ENCODE data around the gene FICD. TPM values are rescaled to one million over a fixed set of nuclear protein-coding genes. Genes with fewer than 3 reads are reported as not detected.

The FICD gene
- polyA plus RNA-seq, 3 donors, result 1.00 to 1.9 (median 1.6) TPM

- 86% methylated on average over 3 of the region's 6 CpGs for WGBS (ENCODE audit: insufficient coverage)
- Mint-ChIP-seq H3K36me3 (no peaks in the 10 kb centered on the region), H3K27me3 (ENCODE audit: low read depth in 3 of 3) (peaks cover 4 to 21% (median 6%) of the 10 kb centered on the region in 3 donors), H3K9me3 (no peaks in the 10 kb centered on the region), H3K4me3 (no peak overlapping the region), H3K4me1 (no peaks in the 10 kb centered on the region), H3K27ac (no peak overlapping the region)
- TF ChIP-seq CTCF (IDR thresholded peaks at IDR 0.05), result no peak
- no peak overlapping the region for H3K4me2 ChIP-seq (replicated peaks; ENCODE audit: extremely low read depth, low read length, poor library complexity, severe bottlenecking)
- no peaks in the 10 kb centered on the region for H3K9me3 ChIP-seq (replicated peaks in 1 of 2; ENCODE audit: control insufficient read depth in 1 of 2, insufficient read depth in 1 of 2, low read length in 2 of 2)
- H3K4me3 ChIP-seq (replicated peaks in 1 of 3; ENCODE audit: low read depth in 2 of 3, low read length in 3 of 3), result no peak overlapping the region
- no peaks in the 10 kb centered on the region for H3K79me2 ChIP-seq (ENCODE audit: insufficient read depth, low read length)
- no peak for DNase-seq
- no peak overlapping the region for H3K9ac ChIP-seq (ENCODE audit: insufficient read depth, low read length, poor library complexity, severe bottlenecking)
- no peaks in the 10 kb centered on the region for H3K36me3 ChIP-seq (replicated peaks in 1 of 2; ENCODE audit: control insufficient read depth in 1 of 2, insufficient read depth in 2 of 2, low read length in 2 of 2)
- H3K4me1 ChIP-seq (ENCODE audit: control insufficient read depth in 1 of 2, insufficient read depth in 2 of 2, low read length in 2 of 2), result no peaks in the 10 kb centered on the region
- H4K20me1 ChIP-seq (ENCODE audit: insufficient read depth, low read length), result no peaks in the 10 kb centered on the region
- H3K27ac ChIP-seq (ENCODE audit: low read depth in 1 of 2, low read length in 2 of 2), result no peak overlapping the region
- intact Hi-C loops (cut with micrococcal nuclease), result no loop called here
- no peaks in the 10 kb centered on the region for H3K27me3 ChIP-seq (ENCODE audit: control insufficient read depth in 2 of 2, insufficient read depth in 2 of 2, low read length in 2 of 2)
- no peak overlapping the region for H2AFZ ChIP-seq (ENCODE audit: insufficient read depth, low read depth, low read length, poor library complexity, severe bottlenecking)
Observed at GRCh38 chr12:108479364-108480070, 35.6 kb upstream of the FICD start.

- H4K20me1 ChIP-seq (ENCODE audit: insufficient read depth, low read length), result no peaks in the 10 kb centered on the region
- no peak overlapping the region for H3K4me2 ChIP-seq (replicated peaks; ENCODE audit: extremely low read depth, low read length, poor library complexity, severe bottlenecking)
- no peak for TF ChIP-seq CTCF (IDR thresholded peaks at IDR 0.05)
- no peaks in the 10 kb centered on the region for H3K4me1 ChIP-seq (ENCODE audit: control insufficient read depth in 1 of 2, insufficient read depth in 2 of 2, low read length in 2 of 2)
- intact Hi-C loops (cut with micrococcal nuclease), result no loop called here
- H3K9ac ChIP-seq (ENCODE audit: insufficient read depth, low read length, poor library complexity, severe bottlenecking), result no peak overlapping the region
- no peaks in the 10 kb centered on the region for H3K27me3 ChIP-seq (ENCODE audit: control insufficient read depth in 2 of 2, insufficient read depth in 2 of 2, low read length in 2 of 2)
- Mint-ChIP-seq H3K4me1 (no peaks in the 10 kb centered on the region), H3K27ac (no peak overlapping the region), H3K27me3 (ENCODE audit: low read depth in 3 of 3) (peaks cover 10 to 23% (median 13%) of the 10 kb centered on the region in 3 donors), H3K4me3 (no peak overlapping the region), H3K36me3 (no peaks in the 10 kb centered on the region), H3K9me3 (peaks cover 0 to 10% (median 5%) of the 10 kb centered on the region in 7 donors)
- H3K27ac ChIP-seq (ENCODE audit: low read depth in 1 of 2, low read length in 2 of 2), result no peak overlapping the region
- no peaks in the 10 kb centered on the region for H3K79me2 ChIP-seq (ENCODE audit: insufficient read depth, low read length)
- no peak overlapping the region for H2AFZ ChIP-seq (ENCODE audit: insufficient read depth, low read depth, low read length, poor library complexity, severe bottlenecking)
- H3K9me3 ChIP-seq (replicated peaks in 1 of 2; ENCODE audit: control insufficient read depth in 1 of 2, insufficient read depth in 1 of 2, low read length in 2 of 2), result no peaks in the 10 kb centered on the region
- H3K4me3 ChIP-seq (replicated peaks in 1 of 3; ENCODE audit: low read depth in 2 of 3, low read length in 3 of 3), result no peak overlapping the region
- no peaks in the 10 kb centered on the region for H3K36me3 ChIP-seq (replicated peaks in 1 of 2; ENCODE audit: control insufficient read depth in 1 of 2, insufficient read depth in 2 of 2, low read length in 2 of 2)
- 65% methylated on average over 5 of the region's 11 CpGs for WGBS (ENCODE audit: insufficient coverage)
- DNase-seq, result no peak
Observed at GRCh38 chr12:108482717-108483212, 32.3 kb upstream of the FICD start.

Data from CD14-positive monocyte (primary cell).